Stimulated activated CD4-positive, alpha-beta T cell treated with anti-CD3 and anti-CD28 coated beads, Interleukin-4, amount 100 ng/mL, for 48 hours (primary cell): ENCODE measurements around the gene TDG.
"Not testable (repeated sequence)": the region's sequence is repeated elsewhere in the genome, so short reads cannot be mapped to it uniquely, and the experiment has no call there.

Experiments
- DNase-seq, 2 donors: peaks; one replicate each; pipeline ENCODE4 v3.0.0-alpha.2; 2020; ENCODE audit warnings: low read depth in 2 of 2

Gene TDG

DNA sequence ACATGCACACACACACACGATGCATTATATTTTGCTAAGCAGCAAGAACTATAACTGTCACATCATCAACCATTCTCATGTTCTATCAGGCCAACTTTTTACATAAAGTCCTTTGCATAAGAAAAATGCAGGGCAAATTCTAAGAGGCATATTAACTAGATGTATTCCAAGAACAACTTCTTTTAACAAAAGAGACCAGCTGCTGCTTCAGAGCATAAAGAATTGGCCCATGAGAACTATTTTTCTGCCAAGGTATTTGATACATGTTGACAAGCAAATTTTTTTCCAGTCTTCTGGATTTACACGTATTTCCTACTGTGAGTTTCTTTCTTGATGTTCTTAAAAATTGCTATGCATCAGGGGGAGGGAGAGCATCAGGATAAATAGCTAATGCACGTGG is 57.1 kb downstream of the TDG start:
- DNase-seq, result no peak

- no peak for DNase-seq
Measured at GRCh38 chr12:104023710-104024109, 58.0 kb downstream of the TDG start.

GRCh38 chr12:104024348-104024747 is 58.7 kb downstream of the TDG start:
- DNase-seq, result no peak

DNA sequence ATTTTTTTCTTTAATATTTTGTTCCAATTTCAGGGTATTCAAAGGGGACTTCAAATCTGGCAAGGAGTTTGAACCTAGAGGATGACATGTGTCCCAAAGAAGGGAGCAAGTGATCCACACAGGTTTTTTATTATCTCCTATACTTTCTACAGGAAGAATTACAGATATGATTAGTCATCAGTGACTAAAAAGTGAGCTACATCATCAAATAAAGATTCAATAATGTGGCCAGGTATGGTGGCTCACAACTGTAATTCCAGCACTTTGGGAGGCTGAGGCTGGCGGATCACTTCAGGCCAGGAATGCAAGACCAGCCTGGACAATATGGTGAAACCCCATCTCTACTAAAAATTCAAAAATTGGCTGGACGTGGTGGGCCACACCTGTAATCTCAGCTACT is 60.1 kb downstream of the TDG start:
- no peak for DNase-seq

DNA sequence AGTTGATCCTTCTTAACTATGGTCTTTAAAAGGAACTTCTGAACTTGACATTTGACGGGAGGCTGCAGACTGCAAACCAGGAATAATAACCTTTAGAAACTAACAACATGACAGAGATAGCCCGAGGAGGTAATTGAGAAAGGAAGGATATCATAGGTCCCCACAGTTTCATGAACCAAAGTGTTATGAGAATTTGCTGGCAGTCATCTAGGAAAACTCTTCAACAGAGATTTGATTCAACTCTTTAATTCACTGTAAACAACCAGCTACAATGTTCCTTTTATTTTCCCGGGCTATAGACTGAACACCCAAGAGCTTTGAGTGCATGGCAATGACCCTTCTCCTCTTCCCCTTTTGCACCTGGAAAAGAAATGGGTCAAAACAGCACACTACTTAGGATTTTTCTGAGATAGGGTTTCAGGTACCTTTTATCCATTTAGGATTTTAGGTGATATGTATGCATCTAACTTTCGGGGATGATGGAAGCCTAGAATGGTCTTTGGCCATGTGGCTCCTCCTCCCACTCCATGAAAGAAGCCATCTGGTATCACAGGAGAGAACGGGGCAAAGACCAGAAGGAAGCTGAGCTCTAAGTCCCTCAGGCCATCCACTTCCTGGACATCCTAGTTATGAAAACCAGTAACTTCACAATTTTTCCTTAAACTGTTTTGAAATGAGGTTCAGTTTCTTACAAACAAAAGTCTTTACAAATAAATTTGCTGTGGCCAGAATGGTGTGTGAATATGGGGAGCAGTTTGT is 61.3 kb downstream of the TDG start:
- no peak for DNase-seq

- not testable (repeated sequence) for DNase-seq
Measured at GRCh38 chr12:104030596-104030995, 64.9 kb downstream of the TDG start.

DNA sequence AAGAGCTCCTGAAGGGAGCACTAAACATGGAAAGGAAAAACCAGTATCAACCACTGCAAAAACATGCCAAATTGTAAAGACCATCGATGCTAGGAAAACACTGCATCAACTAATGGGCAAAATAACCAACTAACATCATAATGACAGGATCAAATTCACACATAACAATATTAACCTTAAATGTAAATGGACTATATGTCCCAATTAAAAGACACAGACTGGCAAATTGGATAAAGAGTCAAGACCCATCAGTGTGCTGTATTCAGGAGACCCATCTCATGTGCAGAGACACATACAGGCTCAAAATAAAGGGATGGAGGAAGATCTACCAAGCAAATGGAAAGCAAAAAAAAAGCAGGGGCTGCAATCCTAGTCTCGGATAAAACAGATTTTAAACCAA is 70.5 kb downstream of the TDG start:
- not testable (repeated sequence) for DNase-seq
